GM12878 (cell line): Measurements from ENCODE around the gene ANKRD33B. TPM values are rescaled to one million over a fixed set of nuclear protein-coding genes. Genes with fewer than 3 reads are reported as not detected.

Source experiments
- BHLHE40 ChIP-seq, 2 experiments: fragments of 450-650 bp in 1 of 2; IDR thresholded peaks; 2 replicates each; pipeline ENCODE4 v1.6.1; 2011 to 2017; ENCODE audit warnings: low read depth in 2 of 2, borderline replicate concordance in 1 of 2, improper control_type of control experiment in 1 of 2, low read length in 1 of 2, mild to moderate bottlenecking in 1 of 2
- CBX5 ChIP-seq: sonication (generic); IDR thresholded peaks from 2 replicates; pipeline ENCODE4 v1.6.1; 2016; ENCODE audit warnings: low read depth, moderate library complexity, mild to moderate bottlenecking, inconsistent platforms
- EP300 ChIP-seq, 2 experiments: fragments of 150-350 bp in 1 of 2; IDR thresholded peaks; 2 replicates each; pipeline ENCODE4 v1.6.1; 2011 to 2012; ENCODE audit warnings: low read depth in 2 of 2, low read length in 2 of 2, borderline replicate concordance in 1 of 2, improper control_type of control experiment in 1 of 2, inconsistent platforms in 1 of 2; ENCODE audit not compliant: control insufficient read depth in 1 of 2
- ESRRA ChIP-seq: IDR thresholded peaks from 2 replicates; pipeline ENCODE4 v1.6.1; 2012; ENCODE audit warnings: mild to moderate bottlenecking, low read length, improper control_type of control experiment
- GATAD2B ChIP-seq: fragments of 450-650 bp; conservative IDR thresholded peaks from 2 replicates; pipeline ENCODE4 v1.6.1; 2017; ENCODE audit warnings: low read depth, mild to moderate bottlenecking, moderate library complexity
- HCFC1 ChIP-seq: fragments of 150-350 bp; IDR thresholded peaks from 2 replicates; pipeline ENCODE4 v1.6.1; 2014; ENCODE audit warnings: low read length
- IKZF2 ChIP-seq, 2 experiments: fragments of 450-650 bp; IDR thresholded peaks; 2 replicates each; pipeline ENCODE4 v1.6.1; 2017; ENCODE audit warnings: mild to moderate bottlenecking in 2 of 2, moderate library complexity in 2 of 2
- KAT2A ChIP-seq: conservative IDR thresholded peaks from 2 replicates; pipeline ENCODE4 v1.6.1; 2011; ENCODE audit warnings: low read depth, low read length; ENCODE audit not compliant: control insufficient read depth
- KLF5 ChIP-seq: fragments of 450-650 bp; IDR thresholded peaks from 2 replicates; pipeline ENCODE4 v1.6.1; 2014; ENCODE audit warnings: mild to moderate bottlenecking; ENCODE audit not compliant: partially characterized antibody
- MYB ChIP-seq: fragments of 150-350 bp; IDR thresholded peaks from 2 replicates; pipeline ENCODE4 v1.6.1; 2014; ENCODE audit warnings: mild to moderate bottlenecking, low read depth, low read length, borderline replicate concordance
- PAX5 ChIP-seq: IDR thresholded peaks from 2 replicates; pipeline ENCODE4 v1.6.1; 2011; ENCODE audit warnings: low read depth, low read length, borderline replicate concordance
- POLR2AphosphoS2 ChIP-seq: IDR thresholded peaks from 2 replicates; pipeline ENCODE4 v1.6.1; 2011; ENCODE audit warnings: low read depth, mild to moderate bottlenecking, low read length, improper control_type of control experiment, moderate library complexity
- SIX5 ChIP-seq: IDR thresholded peaks from 2 replicates; pipeline ENCODE4 v1.6.1; 2011; ENCODE audit warnings: mild to moderate bottlenecking, low read depth, low read length, moderate library complexity; ENCODE audit not compliant: severe bottlenecking
- SMAD5 ChIP-seq: IDR thresholded peaks from 2 replicates; pipeline ENCODE4 v1.6.1; 2016; ENCODE audit warnings: antibody characterized with exemption, low read depth
- SMC3 ChIP-seq: IDR thresholded peaks from 2 replicates; pipeline ENCODE4 v1.6.1; 2011; ENCODE audit warnings: low read length, improper control_type of control experiment, borderline replicate concordance
- TAF1 ChIP-seq: IDR thresholded peaks from 2 replicates; pipeline ENCODE4 v1.6.1; 2011; ENCODE audit warnings: mild to moderate bottlenecking, low read depth, low read length, borderline replicate concordance
- TARDBP ChIP-seq: IDR thresholded peaks from 2 replicates; pipeline ENCODE4 v1.6.1; 2016; ENCODE audit warnings: borderline replicate concordance
- polyA plus RNA-seq, 11 experiments: library from polyadenylated mRNA; depleted of rRNA in 4 of 11; unstranded in 6 of 11; stranded (reverse) in 5 of 11; fragments of >200 nt; fragmentation: Nextera tagmentation in 4 of 11; fragmentation: Illumina TruSeq in 1 of 11; extraction: Ambion mirVana in 4 of 11; extraction: Trizol in 1 of 11; gene quantifications; 1 replicate in 1 of 11; 2 replicates in 10 of 11; pipeline versions ENCODE4 v1.2.1 to v1.2.3, GENCODE V29; 2011 to 2016; ENCODE audit warnings: inconsistent platforms in 2 of 11, missing spikeins in 2 of 11, low read depth in 1 of 11
- total RNA-seq, 4 experiments: library from RNA; depleted of rRNA in 3 of 4; stranded (reverse); fragments of >200 nt in 3 of 4; fragmentation: Illumina TruSeq in 1 of 4; extraction: Trizol in 1 of 4; gene quantifications; 2 replicates each; pipeline versions ENCODE4 v1.2.1 to v1.2.3, GENCODE V29; 2013 to 2021
- TF ChIP-seq, protein P1 (sequence below): fragments of 150-350 bp; IDR thresholded peaks from 2 replicates; pipeline ENCODE4 v1.6.1; 2014; ENCODE audit warnings: mild to moderate bottlenecking, low read depth, low read length
- TF ChIP-seq, protein P2 (sequence below): fragments of 450-650 bp; IDR thresholded peaks from 2 replicates; pipeline ENCODE4 v1.6.1; 2014; ENCODE audit warnings: mild to moderate bottlenecking
- TF ChIP-seq, protein P3 (sequence below): IDR thresholded peaks from 2 replicates; pipeline ENCODE4 v1.6.1; 2011; ENCODE audit warnings: low read depth, mild to moderate bottlenecking, low read length, moderate library complexity, borderline replicate concordance; ENCODE audit errors: extremely low read depth
- TF ChIP-seq, protein P4 (sequence below): fragments of 450-650 bp; IDR thresholded peaks from 2 replicates; pipeline ENCODE4 v1.6.1; 2017; ENCODE audit warnings: mild to moderate bottlenecking, moderate library complexity
- TF ChIP-seq, protein P5 (sequence below): IDR thresholded peaks from 2 replicates; pipeline ENCODE4 v1.6.1; 2011; ENCODE audit warnings: borderline replicate concordance, low read depth, mild to moderate bottlenecking, moderate library complexity, mixed read lengths, low read length; ENCODE audit not compliant: insufficient read depth; ENCODE audit errors: extremely low read length

ANKRD33B gene
- total and polyA plus RNA-seq, 10 of the 15 experiments (the other 5 are each of a cell fraction or from before 2014, with no cell fraction given), result 4.9 to 61.6 (median 15.6) TPM

DNA sequence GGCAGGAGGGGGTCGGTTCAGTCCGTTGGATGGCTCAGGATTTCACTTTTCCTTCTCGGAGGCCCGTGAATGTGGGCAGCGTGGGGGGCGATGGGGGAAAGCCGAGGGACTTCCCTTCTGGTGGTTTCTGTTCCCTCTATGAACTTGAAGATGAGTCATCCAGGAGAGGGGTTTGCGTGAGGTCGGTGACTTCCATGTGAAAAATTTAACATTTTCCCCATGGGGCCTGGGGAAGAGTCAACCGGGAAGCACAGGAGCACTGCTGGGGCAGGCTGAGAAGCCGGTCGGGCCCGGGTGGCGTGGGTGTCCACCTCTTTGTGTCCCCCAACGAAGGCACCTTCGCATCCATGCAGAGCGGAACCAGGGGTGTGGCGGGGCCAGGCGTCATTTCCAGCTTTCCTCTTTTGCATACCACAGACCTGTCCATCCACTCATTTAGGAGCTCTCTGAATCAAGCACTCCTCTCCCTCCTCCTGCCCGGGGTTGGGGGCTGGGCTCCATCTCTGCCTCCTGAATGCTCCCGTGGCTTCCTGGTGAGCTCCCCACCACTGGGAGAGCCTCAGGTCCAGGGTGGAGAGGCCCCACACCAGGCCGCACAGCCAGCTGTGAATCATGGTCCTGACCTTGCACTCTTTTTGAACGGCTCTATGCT, 68.4 kb downstream of the ANKRD33B start (continued):
- TF ChIP-seq TAF1, result peak; percentile 36; the same call in 1 of the 2 replicates
- peak; percentile 95 for TF ChIP-seq KLF5
- no peak for TF ChIP-seq SIX5
- TF ChIP-seq, protein P1, sequence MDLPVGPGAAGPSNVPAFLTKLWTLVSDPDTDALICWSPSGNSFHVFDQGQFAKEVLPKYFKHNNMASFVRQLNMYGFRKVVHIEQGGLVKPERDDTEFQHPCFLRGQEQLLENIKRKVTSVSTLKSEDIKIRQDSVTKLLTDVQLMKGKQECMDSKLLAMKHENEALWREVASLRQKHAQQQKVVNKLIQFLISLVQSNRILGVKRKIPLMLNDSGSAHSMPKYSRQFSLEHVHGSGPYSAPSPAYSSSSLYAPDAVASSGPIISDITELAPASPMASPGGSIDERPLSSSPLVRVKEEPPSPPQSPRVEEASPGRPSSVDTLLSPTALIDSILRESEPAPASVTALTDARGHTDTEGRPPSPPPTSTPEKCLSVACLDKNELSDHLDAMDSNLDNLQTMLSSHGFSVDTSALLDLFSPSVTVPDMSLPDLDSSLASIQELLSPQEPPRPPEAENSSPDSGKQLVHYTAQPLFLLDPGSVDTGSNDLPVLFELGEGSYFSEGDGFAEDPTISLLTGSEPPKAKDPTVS, result no peak
- peak; percentile 53; the same call in 1 of the 2 replicates for TF ChIP-seq TARDBP
- TF ChIP-seq HCFC1, result peak; percentile 11; the same call in 1 of the 2 replicates
- peak; percentile 70 for TF ChIP-seq SMAD5
- no peak for TF ChIP-seq ESRRA
- TF ChIP-seq PAX5, result peak; percentile 93
- TF ChIP-seq, protein P2, sequence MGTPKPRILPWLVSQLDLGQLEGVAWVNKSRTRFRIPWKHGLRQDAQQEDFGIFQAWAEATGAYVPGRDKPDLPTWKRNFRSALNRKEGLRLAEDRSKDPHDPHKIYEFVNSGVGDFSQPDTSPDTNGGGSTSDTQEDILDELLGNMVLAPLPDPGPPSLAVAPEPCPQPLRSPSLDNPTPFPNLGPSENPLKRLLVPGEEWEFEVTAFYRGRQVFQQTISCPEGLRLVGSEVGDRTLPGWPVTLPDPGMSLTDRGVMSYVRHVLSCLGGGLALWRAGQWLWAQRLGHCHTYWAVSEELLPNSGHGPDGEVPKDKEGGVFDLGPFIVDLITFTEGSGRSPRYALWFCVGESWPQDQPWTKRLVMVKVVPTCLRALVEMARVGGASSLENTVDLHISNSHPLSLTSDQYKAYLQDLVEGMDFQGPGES, result no peak
- TF ChIP-seq SMC3, result no peak
- peak; percentile 99 for TF ChIP-seq GATAD2B
- peak; percentile 100 for TF ChIP-seq IKZF2 (IDR thresholded peaks at IDR 0.05)
- TF ChIP-seq, protein P3, sequence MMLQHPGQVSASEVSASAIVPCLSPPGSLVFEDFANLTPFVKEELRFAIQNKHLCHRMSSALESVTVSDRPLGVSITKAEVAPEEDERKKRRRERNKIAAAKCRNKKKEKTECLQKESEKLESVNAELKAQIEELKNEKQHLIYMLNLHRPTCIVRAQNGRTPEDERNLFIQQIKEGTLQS, result peak; percentile 20; the same call in 1 of the 2 replicates
- TF ChIP-seq POLR2AphosphoS2, result no peak
- TF ChIP-seq, protein P4, sequence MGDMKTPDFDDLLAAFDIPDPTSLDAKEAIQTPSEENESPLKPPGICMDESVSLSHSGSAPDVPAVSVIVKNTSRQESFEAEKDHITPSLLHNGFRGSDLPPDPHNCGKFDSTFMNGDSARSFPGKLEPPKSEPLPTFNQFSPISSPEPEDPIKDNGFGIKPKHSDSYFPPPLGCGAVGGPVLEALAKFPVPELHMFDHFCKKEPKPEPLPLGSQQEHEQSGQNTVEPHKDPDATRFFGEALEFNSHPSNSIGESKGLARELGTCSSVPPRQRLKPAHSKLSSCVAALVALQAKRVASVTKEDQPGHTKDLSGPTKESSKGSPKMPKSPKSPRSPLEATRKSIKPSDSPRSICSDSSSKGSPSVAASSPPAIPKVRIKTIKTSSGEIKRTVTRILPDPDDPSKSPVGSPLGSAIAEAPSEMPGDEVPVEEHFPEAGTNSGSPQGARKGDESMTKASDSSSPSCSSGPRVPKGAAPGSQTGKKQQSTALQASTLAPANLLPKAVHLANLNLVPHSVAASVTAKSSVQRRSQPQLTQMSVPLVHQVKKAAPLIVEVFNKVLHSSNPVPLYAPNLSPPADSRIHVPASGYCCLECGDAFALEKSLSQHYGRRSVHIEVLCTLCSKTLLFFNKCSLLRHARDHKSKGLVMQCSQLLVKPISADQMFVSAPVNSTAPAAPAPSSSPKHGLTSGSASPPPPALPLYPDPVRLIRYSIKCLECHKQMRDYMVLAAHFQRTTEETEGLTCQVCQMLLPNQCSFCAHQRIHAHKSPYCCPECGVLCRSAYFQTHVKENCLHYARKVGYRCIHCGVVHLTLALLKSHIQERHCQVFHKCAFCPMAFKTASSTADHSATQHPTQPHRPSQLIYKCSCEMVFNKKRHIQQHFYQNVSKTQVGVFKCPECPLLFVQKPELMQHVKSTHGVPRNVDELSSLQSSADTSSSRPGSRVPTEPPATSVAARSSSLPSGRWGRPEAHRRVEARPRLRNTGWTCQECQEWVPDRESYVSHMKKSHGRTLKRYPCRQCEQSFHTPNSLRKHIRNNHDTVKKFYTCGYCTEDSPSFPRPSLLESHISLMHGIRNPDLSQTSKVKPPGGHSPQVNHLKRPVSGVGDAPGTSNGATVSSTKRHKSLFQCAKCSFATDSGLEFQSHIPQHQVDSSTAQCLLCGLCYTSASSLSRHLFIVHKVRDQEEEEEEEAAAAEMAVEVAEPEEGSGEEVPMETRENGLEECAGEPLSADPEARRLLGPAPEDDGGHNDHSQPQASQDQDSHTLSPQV, result peak; percentile 56; the same call in 1 of the 2 replicates
- TF ChIP-seq CBX5, result no peak
- TF ChIP-seq MYB, result peak; percentile 77; the same call in 1 of the 2 replicates
- no peak for TF ChIP-seq KAT2A
- peak; percentile 86 to 89 for TF ChIP-seq BHLHE40 (IDR thresholded peaks at IDR 0.05; ENCODE audit: borderline replicate concordance in 1 of 2, low read depth in 2 of 2, low read length in 1 of 2)
- TF ChIP-seq, protein P5, sequence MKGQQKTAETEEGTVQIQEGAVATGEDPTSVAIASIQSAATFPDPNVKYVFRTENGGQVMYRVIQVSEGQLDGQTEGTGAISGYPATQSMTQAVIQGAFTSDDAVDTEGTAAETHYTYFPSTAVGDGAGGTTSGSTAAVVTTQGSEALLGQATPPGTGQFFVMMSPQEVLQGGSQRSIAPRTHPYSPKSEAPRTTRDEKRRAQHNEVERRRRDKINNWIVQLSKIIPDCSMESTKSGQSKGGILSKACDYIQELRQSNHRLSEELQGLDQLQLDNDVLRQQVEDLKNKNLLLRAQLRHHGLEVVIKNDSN, result no peak
- TF ChIP-seq EP300 (IDR thresholded peaks at IDR 0.05; ENCODE audit: borderline replicate concordance in 1 of 2, control insufficient read depth in 1 of 2, low read depth in 2 of 2, low read length in 2 of 2), result peak; percentile 98 to 100
